GM12873 (cell line): ENCODE results near the gene SMG1.
A peak's percentile ranks its signal among the peaks of the same experiment; 100 is the strongest.
"Not testable (repeated sequence)": the region's sequence is repeated elsewhere in the genome, so short reads cannot be mapped to it uniquely, and the experiment has no call there.

Source experiments
- TF ChIP-seq, protein P1 (sequence below): IDR thresholded peaks from 2 replicates; pipeline ENCODE4 v1.5.1; 2012; ENCODE audit warnings: low read depth, mild to moderate bottlenecking, moderate library complexity, low read length, control low read depth; ENCODE audit not compliant: insufficient read depth; ENCODE audit errors: missing control alignments

The SMG1 gene

DNA sequence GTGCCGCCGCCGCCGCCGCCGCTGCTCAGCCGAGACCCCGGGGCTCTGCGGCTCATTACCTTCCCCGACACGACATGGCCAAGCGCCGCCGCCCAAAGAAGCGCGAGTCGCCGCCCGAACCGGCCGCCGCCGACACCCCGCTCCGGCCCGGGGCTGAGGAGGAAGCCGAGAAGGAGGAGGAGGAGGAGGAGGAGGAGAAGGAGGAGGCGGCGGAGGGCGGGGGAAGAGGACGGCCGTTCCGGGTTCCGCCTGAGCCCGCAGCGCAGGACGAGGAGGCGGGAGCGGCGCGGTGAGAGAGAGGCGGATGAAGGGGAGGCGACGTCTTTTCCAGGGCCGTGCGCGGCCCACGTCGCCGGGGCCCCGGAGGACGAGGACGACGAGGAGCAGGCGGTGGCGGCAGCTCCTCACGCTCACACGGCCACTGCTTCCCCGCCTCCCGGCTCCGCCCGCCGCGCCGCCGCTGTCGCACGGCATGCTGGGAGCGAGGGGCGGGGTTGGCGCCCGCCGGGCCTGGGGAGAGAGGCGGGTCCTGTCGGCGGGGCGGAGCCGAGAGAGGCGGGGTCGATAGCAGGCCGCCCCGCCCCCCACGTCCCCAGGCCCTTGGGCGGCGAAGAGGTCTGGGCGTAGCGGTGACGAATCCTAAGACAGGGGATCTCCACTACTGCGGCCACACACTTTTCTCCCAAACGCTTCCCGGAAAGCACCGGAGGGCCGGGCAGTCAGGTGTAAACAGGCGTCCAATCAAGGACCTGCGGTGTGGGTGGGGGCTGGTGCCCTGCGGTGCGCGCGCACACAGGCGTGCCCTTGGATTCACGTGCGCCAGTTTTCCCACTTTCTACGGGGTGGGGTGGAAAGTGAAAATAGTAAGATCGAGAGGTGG lies at the start of gene SMG1:
Gene SMG1 (minus strand): TSS at position 423 of the 880 bp plus-strand sequence. CDS start 367 bp downstream, at position 56.
- TF ChIP-seq, protein P1, sequence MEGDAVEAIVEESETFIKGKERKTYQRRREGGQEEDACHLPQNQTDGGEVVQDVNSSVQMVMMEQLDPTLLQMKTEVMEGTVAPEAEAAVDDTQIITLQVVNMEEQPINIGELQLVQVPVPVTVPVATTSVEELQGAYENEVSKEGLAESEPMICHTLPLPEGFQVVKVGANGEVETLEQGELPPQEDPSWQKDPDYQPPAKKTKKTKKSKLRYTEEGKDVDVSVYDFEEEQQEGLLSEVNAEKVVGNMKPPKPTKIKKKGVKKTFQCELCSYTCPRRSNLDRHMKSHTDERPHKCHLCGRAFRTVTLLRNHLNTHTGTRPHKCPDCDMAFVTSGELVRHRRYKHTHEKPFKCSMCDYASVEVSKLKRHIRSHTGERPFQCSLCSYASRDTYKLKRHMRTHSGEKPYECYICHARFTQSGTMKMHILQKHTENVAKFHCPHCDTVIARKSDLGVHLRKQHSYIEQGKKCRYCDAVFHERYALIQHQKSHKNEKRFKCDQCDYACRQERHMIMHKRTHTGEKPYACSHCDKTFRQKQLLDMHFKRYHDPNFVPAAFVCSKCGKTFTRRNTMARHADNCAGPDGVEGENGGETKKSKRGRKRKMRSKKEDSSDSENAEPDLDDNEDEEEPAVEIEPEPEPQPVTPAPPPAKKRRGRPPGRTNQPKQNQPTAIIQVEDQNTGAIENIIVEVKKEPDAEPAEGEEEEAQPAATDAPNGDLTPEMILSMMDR, result not testable (repeated sequence)

DNA sequence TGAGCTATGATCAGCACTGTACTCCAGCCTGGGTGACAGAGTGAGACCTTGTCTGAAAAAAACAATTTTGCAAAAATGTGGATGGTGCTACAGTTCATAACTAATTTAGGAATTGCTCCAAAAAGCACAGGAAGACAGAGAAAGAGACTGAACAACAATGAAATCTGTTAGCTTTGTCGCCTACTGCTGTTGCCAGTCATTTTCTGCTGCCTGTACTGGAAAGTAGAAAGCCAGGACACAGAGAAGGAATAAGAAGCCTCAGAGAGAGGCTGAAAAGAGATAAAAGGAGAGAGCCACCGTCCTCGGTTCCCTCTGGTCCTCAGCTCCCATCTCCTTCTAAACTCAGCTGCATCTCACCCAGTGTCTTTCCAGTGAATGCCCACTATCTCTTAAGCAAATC lies 48.9 kb upstream of the SMG1 start:
- TF ChIP-seq, protein P1, result no peak

DNA sequence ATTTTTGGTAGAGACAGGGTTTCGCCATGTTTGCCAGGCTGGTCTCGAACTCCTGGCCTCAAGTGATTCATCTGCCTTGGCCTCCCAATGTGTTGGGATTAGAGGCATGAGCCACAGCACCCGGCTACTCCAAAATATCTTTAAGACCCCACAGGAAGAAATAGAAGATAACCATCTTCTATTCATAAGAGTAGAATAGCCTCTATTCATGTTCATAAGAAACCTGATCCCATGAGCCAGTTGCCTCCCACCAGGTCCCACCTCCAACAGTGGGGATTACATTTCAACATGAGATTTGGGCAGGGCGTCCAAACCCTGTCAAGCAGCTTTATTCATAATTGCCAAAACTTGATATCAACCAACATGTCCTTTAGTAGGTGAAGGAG lies 43.6 kb upstream of the SMG1 start:
- TF ChIP-seq, protein P1, result no peak

DNA sequence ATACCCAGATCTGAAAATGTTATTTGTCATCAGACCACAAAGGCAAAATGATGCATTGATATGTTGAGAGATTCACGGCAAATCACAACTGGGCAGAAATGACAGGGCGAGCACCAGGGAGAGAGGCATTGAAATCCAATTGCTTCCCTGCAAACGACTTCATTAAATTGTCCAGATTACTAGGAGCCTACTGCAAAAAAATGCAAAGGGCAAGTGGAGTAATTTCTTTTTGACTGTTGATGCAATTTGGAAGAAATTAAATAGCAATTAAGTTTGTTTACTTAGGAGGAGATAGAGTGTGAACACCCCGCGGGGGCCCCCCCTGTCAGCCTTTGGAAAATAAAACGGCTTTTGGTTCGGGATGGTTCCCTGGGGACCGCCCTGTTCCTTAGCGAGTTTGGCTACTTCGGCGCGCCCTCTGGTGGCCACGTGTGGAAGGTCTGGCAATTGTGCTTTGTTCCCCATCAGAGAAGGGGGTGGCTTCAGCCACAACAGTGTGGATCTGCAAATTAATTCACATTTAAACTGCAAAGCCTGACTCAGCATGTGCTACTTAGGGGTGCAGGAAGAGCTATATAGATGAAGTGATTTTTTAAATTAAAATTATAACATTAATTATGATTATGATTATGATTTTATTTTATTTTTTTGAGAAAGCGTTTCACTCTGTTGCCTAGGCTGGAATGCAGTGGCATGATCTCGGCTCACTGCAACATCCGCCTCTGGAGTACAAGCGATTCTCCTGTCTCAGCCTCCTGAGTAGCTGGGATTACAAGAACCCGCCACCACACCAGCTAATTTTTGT lies 43.0 kb upstream of the SMG1 start:
- TF ChIP-seq, protein P1, result peak; percentile 86

DNA sequence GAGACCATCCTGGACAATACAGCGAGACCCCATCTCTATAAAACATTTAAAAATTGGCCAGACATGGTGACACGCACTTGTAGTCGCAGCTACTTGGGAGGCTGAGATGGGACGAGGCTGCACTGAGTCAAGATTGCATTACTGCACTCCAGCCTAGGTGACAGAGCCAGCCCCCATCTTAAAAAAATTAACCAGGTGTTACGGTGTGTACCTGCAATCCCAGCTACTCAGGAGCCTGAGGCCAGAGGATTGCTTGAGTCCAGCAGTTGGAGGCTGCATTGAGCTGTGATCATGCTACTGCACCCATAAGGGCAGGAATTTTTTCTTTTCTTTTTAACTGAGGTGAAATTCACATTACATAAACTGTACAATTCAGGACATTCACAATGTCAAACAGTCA lies 40.6 kb upstream of the SMG1 start:
- TF ChIP-seq, protein P1, result no peak

DNA sequence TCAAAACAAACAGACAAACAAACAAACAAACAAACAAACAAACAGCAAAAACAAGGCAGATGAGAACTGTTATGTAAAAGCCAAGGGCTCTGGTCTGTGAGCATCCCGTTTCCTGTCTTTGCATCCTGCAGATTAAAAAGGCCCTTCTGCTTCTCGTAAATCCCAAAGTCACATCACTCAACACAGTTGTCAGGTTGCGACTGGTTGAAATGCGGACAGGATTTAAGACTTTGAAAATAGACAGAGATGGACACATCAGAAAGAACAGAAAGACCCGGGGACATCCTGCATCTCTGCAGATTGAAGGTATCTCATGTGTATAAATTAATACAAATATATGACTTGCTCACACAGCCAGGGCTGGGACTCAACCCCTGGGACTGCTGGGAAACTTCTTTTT lies 39.3 kb upstream of the SMG1 start:
- TF ChIP-seq, protein P1, result no peak

DNA sequence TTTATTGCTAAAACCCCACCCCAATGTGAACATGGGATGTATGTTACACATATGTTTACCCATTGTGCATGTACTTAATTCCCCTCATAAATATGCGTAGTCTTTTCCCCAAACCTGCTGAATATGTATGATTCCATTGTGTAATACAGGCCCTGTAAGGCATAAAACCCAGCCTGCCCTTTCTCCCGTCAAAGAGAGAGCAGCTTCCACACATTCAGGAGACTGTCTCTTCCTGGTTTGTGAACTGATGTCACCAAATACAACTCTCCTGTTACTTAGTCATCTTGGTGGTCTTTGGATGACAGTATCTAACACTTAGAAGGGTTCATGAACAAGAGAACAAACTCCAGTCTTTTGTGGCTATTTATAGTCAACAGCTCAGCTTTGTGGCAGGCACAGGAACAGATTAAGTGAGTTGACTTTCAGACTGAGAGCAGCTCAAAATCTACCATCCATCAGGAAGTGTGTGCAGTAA lies 32.9 kb upstream of the SMG1 start:
- TF ChIP-seq, protein P1, result no peak
